IMR-90 (cell line): ENCODE data around the gene ARAP1. TPM values are rescaled to one million over a fixed set of nuclear protein-coding genes. Genes with fewer than 3 reads are reported as not detected.

Experiments used
- ATAC-seq: fragments of 200-7000 bp; cut with Tn5 transposase; 2 replicates; pipeline ENCODE4 v1.9.1; 2020; ENCODE audit warnings: low read depth, mild to moderate bottlenecking, moderate library complexity
- BruUV-seq: library from RNA; stranded (reverse); fragments of 400-500 nt; replicated peaks from 2 replicates; lab custom pipeline; 2021; lab: Mats Ljungman, UMichigan
- CTCF ChIA-PET: fragments of 300-600 bp; formaldehyde crosslinking; extraction: SDS; loops from one replicate; lab custom pipeline; 2021; ENCODE audit warnings: antibody characterized with exemption; lab: Yijun Ruan, JAX
- POLR2A ChIA-PET: fragments of 300-600 bp; sonication (Branson Sonifier 250); formaldehyde crosslinking; loops from one replicate; lab custom pipeline; 2022; ENCODE audit warnings: antibody characterized with exemption; ENCODE audit not compliant: unreplicated experiment; lab: Charles Lee
- DNase-seq: peaks from one replicate; pipeline ENCODE4 v3.0.0; 2013
- H2AFZ ChIP-seq: replicated peaks from 2 replicates; pipeline ENCODE3; 2013; ENCODE audit warnings: low read length, mild to moderate bottlenecking; ENCODE audit not compliant: poor library complexity
- H2AK5ac ChIP-seq: 2 replicates; pipeline ENCODE4 v1.6.1; 2013; ENCODE audit warnings: low read depth, low read length, inconsistent platforms
- H2AK9ac ChIP-seq: replicated peaks from 2 replicates; pipeline ENCODE3; 2013; ENCODE audit warnings: mild to moderate bottlenecking, low read depth, low read length, moderate library complexity; ENCODE audit not compliant: poor library complexity
- H2BK120ac ChIP-seq: 2 replicates; pipeline ENCODE4 v1.6.1; 2013; ENCODE audit warnings: low read depth, low read length, inconsistent platforms
- H2BK15ac ChIP-seq: 3 replicates; pipeline ENCODE4 v1.6.1; 2013; ENCODE audit warnings: low read depth, low read length, inconsistent platforms
- H2BK20ac ChIP-seq: 2 replicates; pipeline ENCODE4 v1.6.1; 2013; ENCODE audit warnings: low read depth, mild to moderate bottlenecking, inconsistent platforms, low read length, moderate library complexity
- H2BK5ac ChIP-seq: 2 replicates; pipeline ENCODE4 v1.6.1; 2013; ENCODE audit warnings: mild to moderate bottlenecking, low read depth, low read length, inconsistent platforms; ENCODE audit not compliant: poor library complexity, severe bottlenecking
- H3K14ac ChIP-seq: replicated peaks from 2 replicates; pipeline ENCODE4 v1.6.1; 2013; ENCODE audit warnings: low read depth, low read length, inconsistent platforms
- H3K18ac ChIP-seq: 2 replicates; pipeline ENCODE4 v1.6.1; 2013; ENCODE audit warnings: low read depth, low read length, control low read depth
- H3K23ac ChIP-seq: 2 replicates; pipeline ENCODE4 v1.6.1; 2013; ENCODE audit warnings: low read depth, low read length, inconsistent platforms
- H3K27ac ChIP-seq: 2 replicates; pipeline ENCODE4 v1.5.1; 2013; ENCODE audit warnings: mild to moderate bottlenecking, control low read depth, low read length; ENCODE audit not compliant: insufficient read depth
- H3K27me3 ChIP-seq: 2 replicates; pipeline ENCODE4 v1.6.1; 2013; ENCODE audit warnings: low read length; ENCODE audit not compliant: control insufficient read depth, insufficient read depth
- H3K36me3 ChIP-seq: 2 replicates; pipeline ENCODE4 v1.6.1; 2013; ENCODE audit warnings: low read length, mixed read lengths; ENCODE audit not compliant: control insufficient read depth, insufficient read depth
- H3K4ac ChIP-seq: 2 replicates; pipeline ENCODE4 v1.6.1; 2013; ENCODE audit warnings: low read depth, low read length, inconsistent platforms
- H3K4me1 ChIP-seq: 2 replicates; pipeline ENCODE4 v1.6.1; 2013; ENCODE audit warnings: low read length, mixed read lengths; ENCODE audit not compliant: control insufficient read depth, insufficient read depth
- H3K4me2 ChIP-seq: 2 replicates; pipeline ENCODE4 v1.6.1; 2013; ENCODE audit warnings: low read depth, mild to moderate bottlenecking, control low read depth, low read length, moderate library complexity
- H3K4me3 ChIP-seq: 2 replicates; pipeline ENCODE4 v1.5.1; 2013; ENCODE audit warnings: low read depth, mild to moderate bottlenecking, control low read depth, low read length, moderate library complexity; ENCODE audit not compliant: insufficient read depth
- H3K56ac ChIP-seq: 2 replicates; pipeline ENCODE4 v1.6.1; 2013; ENCODE audit warnings: low read length, inconsistent platforms; ENCODE audit not compliant: insufficient read depth; ENCODE audit errors: extremely low read depth
- H3K79me1 ChIP-seq, 2 experiments: 2 replicates each; pipeline ENCODE4 v1.6.1; 2013; ENCODE audit warnings: low read length in 2 of 2, inconsistent platforms in 1 of 2, low read depth in 1 of 2
- H3K9ac ChIP-seq: 2 replicates; pipeline ENCODE4 v1.6.1; 2013; ENCODE audit warnings: low read depth, low read length, control low read depth
- H3K9me1 ChIP-seq: 2 replicates; pipeline ENCODE4 v1.6.1; 2013; ENCODE audit warnings: low read length, inconsistent platforms; ENCODE audit not compliant: insufficient read depth
- H3K9me3 ChIP-seq: 2 replicates; pipeline ENCODE4 v1.6.1; 2013; ENCODE audit warnings: low read length; ENCODE audit not compliant: control insufficient read depth, insufficient read depth
- H4K20me1 ChIP-seq: 2 replicates; pipeline ENCODE4 v1.6.1; 2013; ENCODE audit warnings: low read length, inconsistent platforms; ENCODE audit not compliant: insufficient read depth
- H4K5ac ChIP-seq: 2 replicates; pipeline ENCODE4 v1.6.1; 2013; ENCODE audit warnings: mild to moderate bottlenecking, low read depth, low read length, control low read depth
- H4K8ac ChIP-seq, 2 experiments: 2 replicates each; pipeline ENCODE4 v1.6.1; 2013; ENCODE audit warnings: low read depth in 2 of 2, low read length in 2 of 2, control low read depth in 1 of 2, inconsistent platforms in 1 of 2
- H4K91ac ChIP-seq: 2 replicates; pipeline ENCODE4 v1.6.1; 2013; ENCODE audit warnings: low read depth, low read length, inconsistent platforms; ENCODE audit not compliant: insufficient read depth
- BHLHE40 ChIP-seq: fragments of 150-350 bp; IDR thresholded peaks from 2 replicates; pipeline ENCODE4 v1.6.1; 2016; ENCODE audit warnings: mild to moderate bottlenecking, low read depth, low read length
- CTCF ChIP-seq: conservative IDR thresholded peaks from 2 replicates; pipeline ENCODE4 v1.5.1; 2012; ENCODE audit warnings: mild to moderate bottlenecking, low read depth, low read length, improper control_type of control experiment
- FOS ChIP-seq: fragments of 150-350 bp; IDR thresholded peaks from 2 replicates; pipeline ENCODE4 v1.6.1; 2016; ENCODE audit warnings: low read depth, low read length
- MAFK ChIP-seq: IDR thresholded peaks from 2 replicates; pipeline ENCODE4 v1.6.1; 2012; ENCODE audit warnings: low read depth, low read length, improper control_type of control experiment
- MAZ ChIP-seq: IDR thresholded peaks from 2 replicates; pipeline ENCODE4 v1.6.1; 2012; ENCODE audit warnings: low read depth, mild to moderate bottlenecking, low read length, improper control_type of control experiment, moderate library complexity, borderline replicate concordance
- MXI1 ChIP-seq: IDR thresholded peaks from 2 replicates; pipeline ENCODE4 v1.6.1; 2012; ENCODE audit warnings: low read depth, mild to moderate bottlenecking, low read length, moderate library complexity, borderline replicate concordance
- NFE2L2 ChIP-seq: fragments of 150-350 bp; IDR thresholded peaks from 2 replicates; pipeline ENCODE4 v1.6.1; 2016; ENCODE audit warnings: low read depth, mild to moderate bottlenecking, low read length
- RAD21 ChIP-seq: IDR thresholded peaks from 2 replicates; pipeline ENCODE4 v1.6.1; 2012; ENCODE audit warnings: low read length, improper control_type of control experiment
- RCOR1 ChIP-seq: IDR thresholded peaks from 2 replicates; pipeline ENCODE4 v1.6.1; 2012; ENCODE audit warnings: mild to moderate bottlenecking, low read length, improper control_type of control experiment; ENCODE audit not compliant: insufficient replicate concordance
- RFX5 ChIP-seq: IDR thresholded peaks from 2 replicates; pipeline ENCODE4 v1.8.0; 2012; ENCODE audit warnings: low read depth, mild to moderate bottlenecking, low read length, moderate library complexity
- SMC3 ChIP-seq: fragments of 150-350 bp; IDR thresholded peaks from 2 replicates; pipeline ENCODE4 v1.6.1; 2016; ENCODE audit warnings: low read depth, mild to moderate bottlenecking, antibody characterized with exemption, low read length, moderate library complexity
- WGBS, 2 experiments: methylation state at CpG; one replicate each; pipeline versions ENCODE4 v1.1.5 to v1.1.7; 2013; ENCODE audit warnings: missing lambda C conversion rate in 2 of 2; ENCODE audit not compliant: insufficient read length in 1 of 2; ENCODE audit errors: extremely low coverage in 2 of 2; 5-methylcytosine and 5-hydroxymethylcytosine counted together
- dilution Hi-C: fragments of 300-500 bp; cut with HindIII; formaldehyde crosslinking; loops from one replicate; pipeline ENCODE4 v1.14.3; 2018; ENCODE audit warnings: low sequenced_read_pairs; ENCODE audit not compliant: unreplicated experiment
- in situ Hi-C: fragments of 300-500 bp; cut with MboI; formaldehyde crosslinking; loops from 3 replicates; pipeline ENCODE4 v1.14.3; 2019; ENCODE audit warnings: low sequenced_read_pairs, inconsistent platforms, mixed read lengths
- intact Hi-C: fragments of 100-400 bp; cut with micrococcal nuclease; formaldehyde crosslinking; loops from 2 replicates; pipeline ENCODE4 v1.10.0; 2022
- polyA plus RNA-seq, 3 experiments: library from polyadenylated mRNA; depleted of rRNA; stranded (reverse); fragments of >200 nt; gene quantifications; 2 replicates each; pipeline ENCODE4 v1.2.3, GENCODE V29; 2012; ENCODE audit warnings: low replicate concordance in 1 of 3
- total RNA-seq: library from RNA; depleted of rRNA; stranded (reverse); fragments of >200 nt; gene quantifications from 2 replicates; pipeline ENCODE4 v1.2.3, GENCODE V29; 2012
- TF ChIP-seq, protein P1 (sequence below): fragments of 150-350 bp; IDR thresholded peaks from 2 replicates; pipeline ENCODE4 v1.6.1; 2016; ENCODE audit warnings: low read depth, mild to moderate bottlenecking, low read length, moderate library complexity, borderline replicate concordance

Gene ARAP1
- total and polyA plus RNA-seq, 2 of the 4 experiments (the other 2 are of a cell fraction) = 37.6 to 63.1 TPM

DNA sequence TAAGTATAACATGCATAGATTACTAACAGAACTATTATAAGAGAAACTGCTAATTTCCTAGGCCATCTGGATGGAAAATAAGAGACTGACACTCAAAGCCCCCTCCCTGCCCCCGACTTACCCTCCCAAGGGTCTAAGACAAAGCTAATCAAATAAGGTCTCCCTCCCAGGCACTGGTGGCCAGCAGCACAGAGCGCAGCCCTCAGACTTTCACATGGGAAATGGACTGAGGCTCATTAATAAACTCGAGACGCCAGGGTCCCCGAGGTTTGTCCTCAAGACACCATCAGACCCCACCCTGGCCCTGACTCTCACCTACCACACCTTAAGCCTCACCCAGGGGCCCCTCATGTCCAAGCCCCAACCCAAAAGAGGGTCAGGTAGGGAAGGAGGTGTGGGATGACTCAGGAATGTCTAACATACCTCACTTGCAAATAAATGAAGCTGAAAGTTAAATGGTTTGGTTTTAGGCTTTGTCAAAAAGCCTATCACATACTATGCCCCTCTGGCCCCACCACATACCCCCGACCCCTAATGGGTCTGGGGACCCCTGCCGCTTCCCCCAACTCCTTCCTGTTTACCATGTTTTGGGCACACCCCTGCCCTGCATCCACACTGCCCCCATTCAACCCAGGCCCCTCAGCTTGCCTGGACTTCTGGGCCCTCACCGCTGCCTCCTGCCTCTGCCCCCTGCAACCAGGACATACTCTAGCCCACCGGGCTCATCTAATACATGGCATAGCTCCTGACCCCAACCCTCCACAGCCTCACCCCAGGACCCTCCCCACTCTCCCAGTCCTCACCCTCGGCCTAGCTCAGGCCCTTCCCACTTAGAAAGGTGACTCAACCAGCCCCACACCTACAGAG lies 11.4 kb downstream of the ARAP1 start:
- peak overlapping the region; percentile 37 for H2AFZ ChIP-seq
- intact Hi-C loops = no loop called here
- H3K4ac ChIP-seq = no peak overlapping the region; the same call in 1 of the 2 replicates
- H3K9ac ChIP-seq = no peak overlapping the region
- H3K36me3 ChIP-seq = no peaks in the 10 kb centered on the region
- TF ChIP-seq SMC3 (no peak), RFX5 (no peak), MAZ (no peak), CTCF (no peak), MXI1 (no peak), FOS (no peak), RAD21 (no peak), RCOR1 (no peak), NFE2L2 (no peak), MAFK (no peak), BHLHE40 (no peak)
- TF ChIP-seq, protein P1, sequence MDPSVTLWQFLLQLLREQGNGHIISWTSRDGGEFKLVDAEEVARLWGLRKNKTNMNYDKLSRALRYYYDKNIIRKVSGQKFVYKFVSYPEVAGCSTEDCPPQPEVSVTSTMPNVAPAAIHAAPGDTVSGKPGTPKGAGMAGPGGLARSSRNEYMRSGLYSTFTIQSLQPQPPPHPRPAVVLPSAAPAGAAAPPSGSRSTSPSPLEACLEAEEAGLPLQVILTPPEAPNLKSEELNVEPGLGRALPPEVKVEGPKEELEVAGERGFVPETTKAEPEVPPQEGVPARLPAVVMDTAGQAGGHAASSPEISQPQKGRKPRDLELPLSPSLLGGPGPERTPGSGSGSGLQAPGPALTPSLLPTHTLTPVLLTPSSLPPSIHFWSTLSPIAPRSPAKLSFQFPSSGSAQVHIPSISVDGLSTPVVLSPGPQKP = no peak
- peaks cover 46% of the 10 kb centered on the region for H3K9me1 ChIP-seq
- no peaks in the 10 kb centered on the region for H3K27me3 ChIP-seq
- no peak overlapping the region for H3K27ac ChIP-seq
- H2BK15ac ChIP-seq = no peak overlapping the region
- ATAC-seq = no peak
- H2AK9ac ChIP-seq = no peak overlapping the region
- WGBS, 2 experiments = 64% methylated on average over 5 of the region's 10 CpGs; no CpG with 5 or more reads in 1 of the 2 experiments
- H4K91ac ChIP-seq = no peak overlapping the region
- peak overlapping the region; percentile 10; the same call in 1 of the 2 replicates for H2AK5ac ChIP-seq
- BruUV-seq = no TSS peak
- H3K23ac ChIP-seq = no peak overlapping the region
- H2BK20ac ChIP-seq = no peak overlapping the region
- H3K56ac ChIP-seq = no peak overlapping the region
- peaks cover 39 to 88% of the 10 kb centered on the region in 2 experiments for H3K79me1 ChIP-seq
- H3K4me3 ChIP-seq = no peak overlapping the region
- H4K20me1 ChIP-seq = peaks cover 22% of the 10 kb centered on the region
- H3K4me2 ChIP-seq = no peak overlapping the region
- H2BK120ac ChIP-seq = no peak overlapping the region; the same call in 1 of the 2 replicates
- H3K9me3 ChIP-seq = no peaks in the 10 kb centered on the region
- 0 out of 2 replicates have a peak overlapping the region, but pooled peaks have one; percentile 39 for H3K14ac ChIP-seq
- no peak for DNase-seq
- no peak overlapping the region for H3K18ac ChIP-seq
- dilution Hi-C loops = no loop called here
- ChIA-PET CTCF (no interaction called here), POLR2A (no interaction called here)
- no peak overlapping the region for H4K5ac ChIP-seq
- H3K4me1 ChIP-seq = peaks cover 32% of the 10 kb centered on the region
- H4K8ac ChIP-seq = no peak overlapping the region
- H2BK5ac ChIP-seq = no peak overlapping the region
- in situ Hi-C loops = no loop called here
